CD4-positive, alpha-beta T cell treated with Interleukin-12 subunit alpha and Interleukin-12 subunit beta, for 1 hour (primary cell): Measurements from ENCODE around the gene COL1A1.

Source experiments
- DNase-seq: peaks from one replicate; pipeline ENCODE4 v3.0.0-alpha.2; 2020

COL1A1 gene

DNA sequence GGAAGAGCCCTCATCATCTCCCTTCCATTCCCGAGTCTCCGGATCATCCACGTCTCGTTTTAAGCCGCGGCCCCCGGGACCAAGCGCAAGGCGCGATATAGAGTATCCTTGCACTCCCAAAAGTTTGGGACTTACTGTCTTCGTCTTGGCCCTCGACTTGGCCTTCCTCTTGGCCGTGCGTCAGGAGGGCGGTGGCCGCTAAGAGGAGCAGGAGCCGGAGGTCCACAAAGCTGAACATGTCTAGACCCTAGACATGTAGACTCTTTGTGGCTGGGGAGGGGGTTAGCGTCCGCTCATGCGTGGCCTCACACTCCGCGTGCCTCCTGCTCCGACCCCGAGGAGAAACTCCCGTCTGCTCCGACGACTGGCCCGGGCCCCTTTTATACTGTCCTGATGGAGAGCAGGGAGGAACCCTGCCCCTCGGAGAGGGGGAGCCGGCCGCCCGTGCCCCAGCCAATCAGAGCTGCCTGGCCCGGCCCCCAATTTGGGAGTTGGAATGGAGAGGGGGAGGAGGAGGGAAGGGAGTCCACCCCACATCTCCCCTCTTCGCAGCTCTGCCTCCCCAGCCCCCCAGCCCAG is at the start of gene COL1A1:
Gene COL1A1 (minus strand): TSS at position 356 of the 579 bp plus-strand sequence. CDS start 118 bp downstream, at position 238.
- DNase-seq: no peak

DNA sequence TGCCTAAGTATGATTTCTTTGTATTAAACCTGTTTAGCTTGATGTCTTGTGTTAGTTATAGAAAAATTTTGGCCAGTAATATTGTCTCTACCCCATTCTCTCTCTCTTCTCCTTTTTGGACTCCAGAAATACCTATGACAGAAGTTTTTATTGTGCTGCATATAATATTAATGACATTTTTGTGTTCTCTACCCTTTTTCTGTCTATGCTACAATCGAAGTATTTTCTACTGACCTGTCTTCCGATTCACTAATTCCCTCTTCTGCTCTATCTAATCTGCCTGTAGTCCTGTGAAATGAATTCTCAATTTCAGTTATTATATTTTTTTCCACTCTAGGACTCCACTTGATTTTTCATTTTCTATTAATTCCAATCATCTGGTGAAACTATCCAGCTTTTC is 46.8 kb upstream of the COL1A1 start:
- DNase-seq: no peak

DNA sequence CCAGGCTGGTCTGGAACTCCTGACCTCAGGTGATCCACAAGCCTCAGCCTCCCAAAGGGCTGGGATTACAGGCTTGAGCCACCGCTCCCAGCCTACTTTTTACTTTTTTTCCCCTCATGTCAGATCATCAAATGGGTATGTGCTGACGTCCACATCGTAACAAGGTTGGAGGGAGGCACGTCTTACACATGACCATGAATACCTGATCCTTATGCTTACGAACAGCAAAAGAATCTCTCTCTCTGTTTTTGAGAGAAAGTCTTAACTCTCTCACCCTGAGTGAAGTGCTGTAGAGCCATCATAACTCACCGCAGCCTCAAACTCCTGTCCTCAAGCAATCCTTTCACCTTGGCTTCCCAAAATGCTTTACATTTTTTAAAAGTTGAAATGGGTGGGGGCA is 43.3 kb upstream of the COL1A1 start:
- DNase-seq: no peak

DNA sequence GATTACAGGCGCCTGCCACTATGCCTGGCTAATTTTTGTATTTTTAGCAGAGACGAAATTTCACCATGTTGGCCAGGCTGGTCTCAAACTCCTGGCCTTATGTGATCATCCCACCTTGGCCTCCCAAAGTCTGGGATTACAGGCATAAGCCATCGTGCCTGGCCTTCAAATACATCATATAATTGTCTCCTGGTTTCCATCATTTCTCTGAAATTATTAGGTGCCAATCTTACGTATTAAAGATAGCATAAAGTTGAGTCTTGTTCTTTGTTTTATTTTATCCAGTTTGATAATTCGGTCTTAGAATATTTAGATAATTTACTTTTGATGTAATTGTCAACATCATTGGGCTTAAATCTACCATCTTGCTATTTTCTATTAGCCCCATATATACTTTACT is 40.0 kb upstream of the COL1A1 start:
- no peak for DNase-seq

DNA sequence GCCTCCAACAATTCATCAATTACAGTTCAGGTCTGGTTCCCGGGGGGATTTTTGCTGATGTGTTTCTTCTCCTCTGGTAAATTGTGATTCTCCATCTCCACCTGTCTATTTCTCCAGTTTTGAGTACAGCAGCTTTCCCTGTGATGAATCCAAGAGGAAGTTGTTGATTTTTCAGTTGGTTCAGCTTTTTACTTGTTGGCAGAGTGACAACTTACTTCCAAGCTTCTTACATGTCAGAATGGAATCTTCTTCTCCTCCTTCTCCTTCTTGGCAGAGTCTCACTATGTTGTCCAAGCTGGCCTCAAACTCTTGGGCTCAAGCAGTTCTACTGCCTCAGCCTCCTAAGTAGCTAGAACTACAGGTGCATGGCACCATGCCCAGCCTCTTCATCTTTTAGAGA is 39.4 kb upstream of the COL1A1 start:
- no peak for DNase-seq

DNA sequence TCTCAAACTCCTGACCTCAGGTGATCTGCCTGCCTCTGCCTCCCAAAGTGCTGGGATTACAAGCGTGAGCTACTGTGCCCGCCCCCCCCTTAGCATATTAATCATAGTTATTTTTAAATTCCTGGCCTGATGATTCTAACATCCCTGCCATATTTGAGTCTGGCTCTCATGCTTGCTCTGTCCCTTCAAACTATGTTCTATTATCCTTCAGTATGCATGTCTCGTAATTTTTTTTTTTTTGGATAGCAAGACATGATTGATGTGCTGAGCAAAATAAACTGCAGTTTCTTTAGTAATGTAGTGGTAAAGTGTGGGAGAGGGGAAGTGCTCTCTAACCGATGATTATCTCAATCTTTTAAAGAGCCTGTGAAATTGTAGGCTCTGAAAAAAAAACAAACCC is 38.5 kb upstream of the COL1A1 start:
- DNase-seq: no peak

DNA sequence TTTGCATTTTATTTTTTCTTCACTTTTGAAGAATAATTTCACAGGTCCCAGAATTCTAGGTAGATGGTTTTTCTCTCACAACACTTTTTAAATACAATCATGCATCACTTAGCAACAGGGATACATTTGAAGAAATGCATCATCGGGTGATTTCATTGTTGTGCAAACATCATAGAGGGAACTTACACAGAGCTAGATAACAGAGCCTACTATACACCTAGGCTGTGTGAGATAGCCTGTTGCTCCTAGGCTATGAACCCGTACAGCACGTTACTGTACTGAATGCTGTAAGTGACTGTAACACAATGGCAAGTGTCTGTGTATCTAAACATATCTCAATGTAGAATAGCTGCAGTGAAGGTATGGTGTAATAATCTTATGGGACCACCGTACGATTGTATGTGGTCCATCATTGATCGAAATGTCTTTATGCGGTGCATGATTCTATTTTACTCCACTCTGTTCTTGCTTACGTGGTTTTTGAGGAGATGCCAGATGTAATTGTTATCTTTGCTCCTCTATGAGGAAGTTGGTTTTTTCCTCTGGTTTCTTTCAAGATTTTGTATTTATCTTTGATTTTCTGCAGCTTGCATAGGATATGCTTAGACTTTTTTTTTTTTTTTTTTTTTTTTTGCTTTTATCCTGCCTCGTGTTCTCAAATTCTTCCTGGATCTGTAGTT is 37.3 kb upstream of the COL1A1 start:
- DNase-seq: no peak

DNA sequence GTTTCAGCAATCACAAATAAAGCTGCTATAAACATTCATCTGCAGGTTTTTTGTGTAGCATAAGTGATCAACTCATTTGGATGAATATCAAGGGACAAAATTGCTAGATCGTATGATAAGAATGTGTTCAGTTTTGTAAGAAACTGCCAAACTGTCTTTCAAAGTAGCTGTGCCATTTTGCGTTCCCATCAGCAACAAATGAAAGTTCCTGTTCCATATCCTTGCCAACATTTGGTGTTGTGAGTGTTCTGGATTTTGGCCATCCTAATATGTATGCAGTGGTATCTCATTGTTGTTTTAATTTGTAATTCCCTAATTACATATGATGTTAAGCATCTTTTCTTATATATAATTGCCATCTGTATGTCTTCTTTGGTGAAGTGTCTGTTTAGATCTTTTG is 36.5 kb upstream of the COL1A1 start:
- DNase-seq: no peak

DNA sequence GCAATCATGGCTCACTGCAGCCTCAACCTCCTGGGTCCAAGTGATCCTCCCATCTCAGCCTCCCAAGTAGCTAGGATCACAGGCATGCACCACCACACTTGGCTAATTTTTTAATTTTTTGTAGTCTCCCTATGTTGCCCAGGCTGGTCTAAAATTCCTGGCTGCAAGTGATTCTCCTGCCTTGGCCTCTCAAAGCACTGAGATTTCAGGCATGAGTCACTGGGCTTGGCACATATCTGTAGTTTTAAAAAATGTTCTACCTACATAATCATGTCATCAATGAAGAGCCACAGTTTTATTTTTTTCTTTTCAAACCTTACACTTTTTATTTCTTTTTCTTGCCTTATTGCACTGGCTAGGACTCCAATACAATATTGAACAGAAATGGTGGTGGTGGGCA is 33.1 kb upstream of the COL1A1 start:
- DNase-seq: no peak

DNA sequence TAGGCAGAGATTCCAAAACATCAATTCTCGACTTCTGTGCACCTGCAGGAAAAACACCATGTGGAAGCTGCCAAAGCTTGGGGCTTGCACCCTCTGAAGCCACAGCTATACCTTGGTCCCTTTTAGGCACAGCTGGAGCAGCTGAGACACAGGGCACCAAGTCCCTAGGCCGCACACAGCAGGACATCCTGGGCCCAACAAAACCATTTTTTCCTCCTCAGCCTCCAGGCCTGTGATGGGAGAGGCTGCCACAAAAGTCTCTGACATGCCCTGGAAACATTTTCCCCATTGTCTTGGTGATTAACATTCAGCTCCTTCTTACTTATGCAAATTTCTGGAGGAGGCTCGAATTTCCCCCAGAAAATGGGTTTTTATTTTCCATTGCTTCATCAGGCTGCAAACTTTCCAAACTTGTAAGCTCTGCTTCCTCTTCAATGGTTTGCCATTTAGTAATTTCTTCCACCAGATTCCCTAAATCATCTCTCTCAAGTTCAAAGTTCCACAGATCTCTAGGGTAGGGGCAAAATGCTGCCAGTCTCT is 24.3 kb upstream of the COL1A1 start:
- no peak for DNase-seq

DNA sequence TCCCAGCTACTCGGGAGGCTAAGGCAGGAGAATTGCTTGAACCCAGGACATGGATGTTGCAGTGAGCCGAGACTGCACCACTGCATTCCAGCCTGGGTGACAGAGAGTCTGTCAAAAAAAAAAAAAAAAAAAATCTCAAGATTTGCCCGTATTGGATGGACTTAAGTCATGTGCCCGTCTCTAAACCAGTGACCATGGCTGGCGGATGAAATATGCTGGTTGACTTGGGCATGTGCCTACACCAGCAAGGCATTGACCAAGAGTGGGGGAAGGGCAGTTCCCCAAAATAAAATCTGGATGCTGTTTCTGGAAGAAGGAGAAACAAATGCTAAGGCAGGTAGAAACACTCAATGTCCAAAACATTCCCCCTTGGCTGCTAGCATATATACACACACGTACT is 21.5 kb upstream of the COL1A1 start:
- no peak for DNase-seq

DNA sequence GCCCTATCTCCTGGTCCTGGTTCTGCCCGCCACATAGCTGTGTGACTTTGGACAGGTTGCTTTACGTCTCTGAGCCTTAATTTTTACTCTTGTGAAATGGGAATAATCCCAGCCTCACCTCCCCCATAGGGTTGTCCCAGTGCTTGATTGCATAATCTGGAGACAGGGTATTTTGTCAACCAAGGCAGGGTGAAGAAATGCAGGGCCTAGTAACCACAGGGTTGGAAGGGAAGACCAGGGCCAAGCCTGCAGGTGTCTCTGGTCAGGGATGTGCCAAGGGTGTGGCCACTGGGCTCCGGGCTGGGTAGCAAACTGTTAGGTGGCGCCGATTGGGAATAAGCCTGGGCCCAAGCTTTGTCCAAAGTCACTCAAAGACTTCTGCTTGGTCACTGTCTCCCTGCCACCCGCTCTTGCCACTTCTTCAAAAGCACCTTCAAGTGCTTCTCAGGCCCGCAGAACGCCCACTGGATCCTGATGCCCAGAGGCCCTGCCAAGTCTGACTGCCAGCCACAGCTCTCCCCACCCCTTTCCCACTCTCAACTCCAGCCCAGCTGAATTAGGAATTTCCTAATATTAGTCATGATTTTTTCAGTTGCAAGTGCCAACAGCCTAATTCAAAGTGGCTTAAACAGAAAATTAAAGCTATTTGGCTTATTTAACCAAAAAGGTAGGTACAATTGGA is 20.6 kb upstream of the COL1A1 start:
- DNase-seq: no peak

DNA sequence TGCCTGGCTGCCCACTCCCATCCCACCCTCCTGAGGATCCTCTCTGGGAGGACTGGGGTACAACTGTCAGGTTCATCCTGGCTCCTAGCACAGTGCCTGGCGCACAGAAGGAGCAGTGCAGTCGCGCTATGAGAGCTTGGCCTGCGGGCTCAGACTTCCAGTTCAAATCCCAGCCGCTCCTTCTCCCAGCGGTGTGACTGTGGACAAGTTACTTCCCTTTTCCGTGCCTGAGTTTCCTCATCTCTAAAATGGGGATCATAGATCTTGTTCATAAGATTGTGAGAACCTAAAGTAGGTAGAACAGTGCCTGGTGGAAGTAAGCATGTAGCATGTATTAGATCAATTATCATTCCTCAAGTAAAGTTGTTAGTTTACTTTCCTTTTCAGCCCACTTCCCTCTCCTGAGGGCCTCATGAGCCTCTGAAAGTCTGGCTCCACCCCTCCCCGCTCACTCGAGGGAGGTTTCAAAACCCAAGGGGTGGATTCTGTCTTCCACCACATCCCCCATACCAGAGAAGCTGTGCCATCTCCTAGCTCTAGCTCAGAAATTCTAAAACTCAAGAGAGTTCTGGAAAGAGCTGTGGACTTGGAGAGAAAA is 19.9 kb upstream of the COL1A1 start:
- DNase-seq: no peak

DNA sequence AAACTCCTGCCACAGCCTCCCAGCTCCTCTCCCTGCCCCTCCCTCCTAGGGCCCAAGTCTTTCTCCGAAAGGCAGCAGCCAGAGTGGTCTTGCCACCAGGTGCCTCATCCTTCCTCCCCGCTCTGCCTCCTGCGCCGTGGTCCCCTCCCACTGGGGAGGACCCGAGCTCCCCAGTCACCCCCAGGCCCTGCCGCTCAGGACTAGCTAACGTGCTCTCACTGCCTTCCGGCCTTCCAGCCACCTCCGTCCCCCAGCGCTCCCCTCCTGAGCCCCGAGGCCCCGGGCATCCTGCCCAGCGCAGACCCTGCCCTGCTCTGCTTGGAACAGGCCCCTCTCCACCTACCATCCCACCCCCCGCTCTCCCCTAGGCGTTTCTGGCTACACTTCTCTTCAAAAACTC is 19.4 kb upstream of the COL1A1 start:
- DNase-seq: no peak

DNA sequence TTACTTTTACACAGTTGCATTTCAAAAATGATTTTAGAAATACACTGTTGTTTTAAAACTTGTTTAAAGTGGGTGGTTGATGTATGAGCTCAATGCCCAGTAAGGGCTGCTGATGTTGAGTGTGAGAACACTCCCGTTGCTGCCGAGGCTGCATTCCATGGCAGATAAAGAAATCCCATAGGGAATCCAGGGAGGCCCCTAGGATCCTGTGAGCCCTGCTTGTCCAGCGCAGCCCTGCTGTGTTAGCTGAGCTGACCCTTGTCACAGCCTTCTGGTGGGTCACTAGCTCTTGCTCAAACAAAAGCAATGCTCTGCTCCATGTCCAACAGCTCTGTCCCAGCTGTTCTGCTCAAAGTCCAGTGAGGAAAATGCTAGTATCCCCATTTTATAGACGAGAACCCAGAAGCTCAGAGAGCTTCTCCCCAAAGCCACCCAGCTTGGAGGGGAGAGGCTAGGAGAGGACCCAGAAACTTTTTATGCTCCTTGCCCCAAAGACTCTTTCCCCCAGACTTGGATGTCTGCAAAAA is 18.6 kb upstream of the COL1A1 start:
- DNase-seq: no peak

DNA sequence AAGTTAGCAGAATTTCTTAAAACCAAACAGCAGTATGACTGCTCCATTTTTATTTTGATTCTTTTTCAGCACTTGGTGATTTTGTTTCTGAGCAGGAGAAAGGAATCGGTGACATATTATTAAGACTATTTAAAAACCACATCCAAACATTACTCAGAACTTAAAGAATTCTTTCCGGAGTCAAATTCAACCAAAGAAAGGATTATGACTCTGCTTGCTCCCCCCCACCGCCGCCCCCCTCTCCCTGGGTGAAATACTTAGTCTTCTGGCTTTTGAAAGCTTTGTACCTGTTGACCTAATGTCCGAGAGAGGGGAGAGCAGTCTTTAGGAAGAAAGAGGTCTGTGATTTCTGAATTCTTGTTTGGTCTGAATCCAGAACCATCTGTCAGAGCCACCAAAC is 17.9 kb upstream of the COL1A1 start:
- DNase-seq: no peak

DNA sequence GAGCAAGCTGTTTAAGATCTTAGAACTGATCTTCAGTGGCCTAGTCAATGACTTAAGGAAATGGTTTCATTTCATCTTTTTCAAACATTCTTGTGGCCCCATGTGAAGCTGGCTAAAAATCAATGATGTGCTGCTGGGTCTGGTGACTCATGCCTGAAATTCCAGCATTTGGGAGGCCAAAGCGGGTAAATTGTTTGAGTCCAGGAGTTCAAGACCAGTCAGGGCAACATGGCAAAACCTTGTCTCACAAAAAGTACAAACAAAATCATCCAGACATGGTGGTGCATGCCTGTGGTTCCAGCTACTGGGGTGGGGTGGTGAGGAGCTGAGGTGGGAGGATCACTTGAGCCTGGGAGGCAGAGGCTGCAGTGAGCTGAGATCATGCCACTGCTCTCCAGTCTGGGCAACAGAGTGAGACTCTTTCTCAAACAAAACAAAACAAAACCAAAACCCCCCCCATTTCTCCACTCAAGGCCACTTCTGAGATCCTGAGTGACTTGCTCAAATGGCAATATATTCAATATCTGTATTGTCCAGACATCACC is 17.4 kb upstream of the COL1A1 start:
- no peak for DNase-seq

DNA sequence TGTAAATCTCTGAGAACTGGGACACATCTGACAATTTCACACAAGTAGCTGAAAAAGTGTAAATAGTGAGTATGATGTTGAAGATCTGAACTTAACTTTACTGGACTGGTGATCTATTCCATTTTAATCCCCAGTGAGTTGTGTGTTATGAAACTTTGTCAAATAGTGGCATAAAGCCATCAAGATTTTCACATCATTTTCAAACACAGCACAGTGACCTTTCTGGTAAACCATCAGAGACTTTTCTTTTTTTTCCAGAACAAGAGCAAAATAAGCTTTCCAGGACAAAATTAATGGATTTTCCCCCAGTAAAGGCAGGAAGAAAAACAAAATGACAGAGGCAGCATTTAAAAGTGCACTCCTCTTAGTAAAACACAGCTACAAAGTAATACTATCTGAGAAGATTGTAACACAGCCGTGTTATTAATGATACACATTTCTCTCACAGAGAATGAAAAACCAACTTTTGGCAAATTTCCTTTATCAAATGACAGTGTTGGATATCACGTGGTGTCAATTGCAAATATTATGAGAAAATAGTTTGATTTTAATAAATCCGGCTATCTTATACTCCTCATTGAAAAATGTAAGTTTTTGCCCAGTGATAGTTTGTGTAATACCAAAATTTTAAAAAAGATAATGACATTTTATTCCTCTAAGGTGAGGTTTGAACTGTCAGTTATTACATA is 16.8 kb upstream of the COL1A1 start:
- DNase-seq: no peak

DNA sequence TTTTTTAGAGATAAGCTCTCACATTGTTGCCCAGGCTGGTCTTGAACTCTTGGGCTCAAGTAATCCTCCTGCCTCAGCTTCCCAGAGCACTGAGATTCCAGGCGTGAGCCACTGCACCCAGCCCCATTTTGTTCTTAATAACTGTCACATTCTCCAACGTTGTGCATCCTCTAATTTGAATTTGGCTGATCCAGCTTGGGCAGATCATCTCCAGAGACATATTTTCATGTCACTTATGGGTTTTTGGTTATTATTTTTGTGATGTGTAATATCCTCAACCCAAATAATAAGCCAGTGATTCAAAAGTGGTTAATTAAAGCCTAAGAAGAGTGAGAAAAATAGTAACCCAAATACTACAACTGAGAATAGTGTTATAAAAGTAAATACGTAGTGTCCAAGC is 16.2 kb upstream of the COL1A1 start:
- DNase-seq: no peak

DNA sequence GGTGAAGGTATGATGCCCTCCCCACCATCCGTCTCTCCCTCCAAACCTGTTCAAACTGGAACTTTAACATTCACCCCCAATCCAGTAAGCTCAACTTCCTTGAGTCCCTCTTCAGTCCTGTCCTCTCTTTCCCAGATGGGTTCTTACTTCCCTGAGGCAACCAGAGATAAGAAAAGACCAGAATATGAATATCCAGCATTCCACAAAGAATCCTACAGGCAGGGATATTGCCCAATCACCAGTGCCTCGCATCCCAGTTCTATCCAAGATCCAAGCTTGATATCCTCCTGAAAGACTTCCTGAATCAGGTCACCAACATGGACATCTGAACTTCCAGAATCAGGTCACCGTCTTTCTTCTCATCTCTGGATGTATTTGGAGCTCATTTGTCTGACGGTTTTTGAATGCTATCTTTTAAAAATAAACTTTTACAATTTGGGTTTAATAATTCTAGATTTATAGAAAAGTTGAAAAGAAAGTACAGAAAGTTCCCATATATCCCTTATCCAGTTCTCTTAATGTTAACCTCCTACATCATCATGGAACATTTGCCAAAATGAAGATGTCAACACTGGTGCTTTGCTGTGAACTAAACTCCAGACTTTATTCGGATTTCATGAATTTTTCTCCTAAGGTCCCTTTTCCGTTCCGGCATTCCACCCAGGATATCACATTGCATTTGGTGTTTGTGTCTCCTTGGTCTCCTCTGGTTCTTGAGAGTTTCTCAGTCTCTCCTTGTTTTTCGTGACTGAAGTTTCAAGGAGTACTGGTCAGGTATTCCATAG is 13.7 kb upstream of the COL1A1 start:
- no peak for DNase-seq
